ENCODE data around the gene APPL1. TPM values are rescaled to one million over a fixed set of nuclear protein-coding genes. Genes with fewer than 3 reads are reported as not detected.

The APPL1 gene
- total RNA-seq, 1 experiment from 2014 or later, result 22.3 TPM

- intact Hi-C loops (cut with micrococcal nuclease; ENCODE audit: unreplicated experiment), result no loop called here
- H3K9me3 ChIP-seq (ENCODE audit: low read depth, low read length, poor library complexity, severe bottlenecking), result no peaks in the 10 kb centered on the region
- no peak for DNase-seq (ENCODE audit: low spot score)
- H3K4me3 ChIP-seq (ENCODE audit: low read depth, low read length, poor library complexity, severe bottlenecking), result no peak overlapping the region
- ChIA-PET CTCF (no interaction called here), POLR2A (ENCODE audit: low non-redundant PET) (no interaction called here)
- H3K27me3 ChIP-seq (replicated peaks; ENCODE audit: insufficient read depth, low read depth, low read length, poor library complexity), result no peaks in the 10 kb centered on the region
- BruUV-seq (replicated peaks), result no TSS peak
- H3K4me1 ChIP-seq (ENCODE audit: insufficient read depth, low read length, poor library complexity, severe bottlenecking), result no peaks in the 10 kb centered on the region
- peaks cover 1% of the 10 kb centered on the region for H3K36me3 ChIP-seq (ENCODE audit: insufficient read depth, low read length, poor library complexity, severe bottlenecking)
- no peak overlapping the region for H3K27ac ChIP-seq (ENCODE audit: low read depth, low read length, poor library complexity, severe bottlenecking)
- no peak for TF ChIP-seq EZH2 (IDR thresholded peaks at IDR 0.05; ENCODE audit: borderline replicate concordance, low read depth, low read length, poor library complexity, severe bottlenecking)
- TF ChIP-seq, protein P1, sequence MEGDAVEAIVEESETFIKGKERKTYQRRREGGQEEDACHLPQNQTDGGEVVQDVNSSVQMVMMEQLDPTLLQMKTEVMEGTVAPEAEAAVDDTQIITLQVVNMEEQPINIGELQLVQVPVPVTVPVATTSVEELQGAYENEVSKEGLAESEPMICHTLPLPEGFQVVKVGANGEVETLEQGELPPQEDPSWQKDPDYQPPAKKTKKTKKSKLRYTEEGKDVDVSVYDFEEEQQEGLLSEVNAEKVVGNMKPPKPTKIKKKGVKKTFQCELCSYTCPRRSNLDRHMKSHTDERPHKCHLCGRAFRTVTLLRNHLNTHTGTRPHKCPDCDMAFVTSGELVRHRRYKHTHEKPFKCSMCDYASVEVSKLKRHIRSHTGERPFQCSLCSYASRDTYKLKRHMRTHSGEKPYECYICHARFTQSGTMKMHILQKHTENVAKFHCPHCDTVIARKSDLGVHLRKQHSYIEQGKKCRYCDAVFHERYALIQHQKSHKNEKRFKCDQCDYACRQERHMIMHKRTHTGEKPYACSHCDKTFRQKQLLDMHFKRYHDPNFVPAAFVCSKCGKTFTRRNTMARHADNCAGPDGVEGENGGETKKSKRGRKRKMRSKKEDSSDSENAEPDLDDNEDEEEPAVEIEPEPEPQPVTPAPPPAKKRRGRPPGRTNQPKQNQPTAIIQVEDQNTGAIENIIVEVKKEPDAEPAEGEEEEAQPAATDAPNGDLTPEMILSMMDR (conservative IDR thresholded peaks at IDR 0.05; ENCODE audit: low read depth, low read length), result no peak
Observed at GRCh38 chr3:57274845-57275244, 47.3 kb downstream of the APPL1 start.

- Histone ChIP-seq H3K4me1 (ENCODE audit: insufficient read depth, low read length, poor library complexity, severe bottlenecking) (no peaks in the 10 kb centered on the region), H3K9me3 (ENCODE audit: low read depth, low read length, poor library complexity, severe bottlenecking) (no peaks in the 10 kb centered on the region), H3K27ac (ENCODE audit: low read depth, low read length, poor library complexity, severe bottlenecking) (no peak overlapping the region), H3K36me3 (ENCODE audit: insufficient read depth, low read length, poor library complexity, severe bottlenecking) (no peaks in the 10 kb centered on the region), H3K27me3 (replicated peaks; ENCODE audit: insufficient read depth, low read depth, low read length, poor library complexity) (no peaks in the 10 kb centered on the region), H3K4me3 (ENCODE audit: low read depth, low read length, poor library complexity, severe bottlenecking) (no peak overlapping the region)
- intact Hi-C loops (cut with micrococcal nuclease; ENCODE audit: unreplicated experiment), result no loop called here
- no peak for TF ChIP-seq EZH2 (IDR thresholded peaks at IDR 0.05; ENCODE audit: borderline replicate concordance, low read depth, low read length, poor library complexity, severe bottlenecking)
- TF ChIP-seq, protein P1 (conservative IDR thresholded peaks at IDR 0.05; ENCODE audit: low read depth, low read length), result no peak
- BruUV-seq (replicated peaks), result no TSS peak
- ChIA-PET CTCF (no interaction called here), POLR2A (ENCODE audit: low non-redundant PET) (no interaction called here)
- DNase-seq (ENCODE audit: low spot score), result no peak
Observed at GRCh38 chr3:57275393-57275792, 47.9 kb downstream of the APPL1 start.

GRCh38 chr3:57278237-57278636 is 50.7 kb downstream of the APPL1 start:
- DNase-seq (ENCODE audit: low spot score), result no peak
- no peaks in the 10 kb centered on the region for H3K4me1 ChIP-seq (ENCODE audit: insufficient read depth, low read length, poor library complexity, severe bottlenecking)
- intact Hi-C loops (cut with micrococcal nuclease; ENCODE audit: unreplicated experiment), result no loop called here
- no peak overlapping the region for H3K4me3 ChIP-seq (ENCODE audit: low read depth, low read length, poor library complexity, severe bottlenecking)
- BruUV-seq (replicated peaks), result no TSS peak
- no peaks in the 10 kb centered on the region for H3K9me3 ChIP-seq (ENCODE audit: low read depth, low read length, poor library complexity, severe bottlenecking)
- no peaks in the 10 kb centered on the region for H3K27me3 ChIP-seq (replicated peaks; ENCODE audit: insufficient read depth, low read depth, low read length, poor library complexity)
- ChIA-PET POLR2A (ENCODE audit: low non-redundant PET) (interaction anchor here (0.5 kb wide), 1 partner anchor 18 kb away, joined by 4 read pairs; no protein-coding TSS in a partner anchor), CTCF (no interaction called here)
- no peaks in the 10 kb centered on the region for H3K36me3 ChIP-seq (ENCODE audit: insufficient read depth, low read length, poor library complexity, severe bottlenecking)
- TF ChIP-seq, protein P1 (conservative IDR thresholded peaks at IDR 0.05; ENCODE audit: low read depth, low read length), result no peak
- TF ChIP-seq EZH2 (IDR thresholded peaks at IDR 0.05; ENCODE audit: borderline replicate concordance, low read depth, low read length, poor library complexity, severe bottlenecking), result no peak
- no peak overlapping the region for H3K27ac ChIP-seq (ENCODE audit: low read depth, low read length, poor library complexity, severe bottlenecking)
